ENCODE data around the gene MAS1L. TPM values are rescaled to one million over a fixed set of nuclear protein-coding genes. Genes with fewer than 3 reads are reported as not detected.
"Not testable (repeated sequence)": the region's sequence is repeated elsewhere in the genome, so short reads cannot be mapped to it uniquely, and the experiment has no call there.

MAS1L gene
- total RNA-seq, 2 donors from 2014 or later = 0.24 TPM; not detected in 1

DNA sequence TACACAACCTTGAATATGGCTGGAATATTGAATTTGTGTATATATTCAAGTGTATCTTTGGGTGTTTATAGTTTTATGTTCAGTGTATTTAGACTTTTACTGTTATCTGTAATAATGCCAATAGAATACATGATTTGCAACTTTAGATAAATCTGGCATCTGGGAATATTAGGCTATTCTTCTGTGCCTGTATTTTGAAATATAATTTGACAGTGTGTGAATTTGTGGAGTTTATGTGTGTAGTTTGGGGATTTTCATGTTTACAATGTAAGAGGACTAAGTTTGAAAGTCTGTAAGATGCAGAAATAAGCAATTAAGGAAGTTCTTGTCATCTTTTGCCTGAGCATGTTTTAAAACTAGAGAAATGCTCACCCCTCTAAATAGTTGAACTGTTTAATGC lies 48.8 kb downstream of the MAS1L start, which contains the start of gene OR10C1:
TSS of gene OR10C1 (plus strand) at position 301 of the 400 bp plus-strand sequence. CDS start 710 bp downstream, outside the sequence.
- intact Hi-C loops (cut with DNase I) = no loop called here
- no peak for ATAC-seq
- no peak for DNase-seq

DNA sequence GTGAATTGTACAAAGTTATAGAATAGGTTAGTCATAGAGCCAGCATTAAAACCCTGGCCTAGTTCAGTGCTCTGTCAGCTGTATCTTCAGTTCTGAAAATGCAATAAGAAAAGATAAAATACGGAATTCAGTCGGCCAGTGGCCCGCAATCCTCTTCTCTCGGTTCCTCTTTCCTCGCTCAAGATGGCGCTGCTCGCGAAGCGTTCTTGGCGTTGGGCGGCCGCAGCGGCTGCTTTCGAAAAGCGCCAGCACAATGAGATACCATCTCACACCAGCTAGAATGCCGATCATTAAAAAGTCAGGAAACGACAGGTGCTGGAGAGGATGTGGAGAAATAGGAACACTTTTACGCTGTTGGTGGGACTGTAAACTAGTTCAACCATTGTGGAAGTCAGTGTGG lies 51.0 kb downstream of the MAS1L start:
- DNase-seq; intact Hi-C loops (cut with DNase I); ATAC-seq: not testable (repeated sequence)

Other genes starting within 250 kb of the MAS1L start
- not detected for gene OR14J1, start 186.3 kb downstream of the MAS1L start, total RNA-seq
- gene OR5V1, start 119.1 kb downstream of the MAS1L start, total RNA-seq = not detected
- gene OR12D3, start 112.7 kb downstream of the MAS1L start, total RNA-seq = not detected
- gene OR12D2, start 92.3 kb downstream of the MAS1L start, total RNA-seq = not detected
- not detected for gene OR12D1, start 73.0 kb downstream of the MAS1L start, total RNA-seq
- gene OR10C1, start 48.6 kb downstream of the MAS1L start, total RNA-seq = not detected
- not detected for gene OR11A1, start 30.9 kb downstream of the MAS1L start, total RNA-seq
- not detected for gene OR2H1, start 30.8 kb downstream of the MAS1L start, total RNA-seq
- gene UBD, start 71.8 kb upstream of the MAS1L start, total RNA-seq = not detected
- not detected for gene OR2H2, start 97.2 kb upstream of the MAS1L start, total RNA-seq
- 10 to 100 TPM; 22.4 to 32.7 TPM for gene GABBR1, start 145.2 kb upstream of the MAS1L start, total RNA-seq
- 1 to 10 TPM; 1.7 to 3.5 TPM for gene MOG, start 169.1 kb upstream of the MAS1L start, total RNA-seq
- under 1 TPM; 0.24 to 0.50 TPM for gene ZFP57, start 193.2 kb upstream of the MAS1L start, total RNA-seq
- gene HLA-F, start 235.5 kb upstream of the MAS1L start, total RNA-seq = 10 to 100 TPM; 41.8 to 51.6 TPM

Data from left cardiac atrium (tissue), 4 donors.